ENCODE results near the gene RIN1. TPM values are rescaled to one million over a fixed set of nuclear protein-coding genes. Genes with fewer than 3 reads are reported as not detected.

RIN1 gene
- total and polyA plus RNA-seq, 9 of the 15 experiments (the other 6 are each of a cell fraction or from before 2014, with no cell fraction given): 0.01 to 1.2 (median 0.45) TPM; not detected in 1

DNA sequence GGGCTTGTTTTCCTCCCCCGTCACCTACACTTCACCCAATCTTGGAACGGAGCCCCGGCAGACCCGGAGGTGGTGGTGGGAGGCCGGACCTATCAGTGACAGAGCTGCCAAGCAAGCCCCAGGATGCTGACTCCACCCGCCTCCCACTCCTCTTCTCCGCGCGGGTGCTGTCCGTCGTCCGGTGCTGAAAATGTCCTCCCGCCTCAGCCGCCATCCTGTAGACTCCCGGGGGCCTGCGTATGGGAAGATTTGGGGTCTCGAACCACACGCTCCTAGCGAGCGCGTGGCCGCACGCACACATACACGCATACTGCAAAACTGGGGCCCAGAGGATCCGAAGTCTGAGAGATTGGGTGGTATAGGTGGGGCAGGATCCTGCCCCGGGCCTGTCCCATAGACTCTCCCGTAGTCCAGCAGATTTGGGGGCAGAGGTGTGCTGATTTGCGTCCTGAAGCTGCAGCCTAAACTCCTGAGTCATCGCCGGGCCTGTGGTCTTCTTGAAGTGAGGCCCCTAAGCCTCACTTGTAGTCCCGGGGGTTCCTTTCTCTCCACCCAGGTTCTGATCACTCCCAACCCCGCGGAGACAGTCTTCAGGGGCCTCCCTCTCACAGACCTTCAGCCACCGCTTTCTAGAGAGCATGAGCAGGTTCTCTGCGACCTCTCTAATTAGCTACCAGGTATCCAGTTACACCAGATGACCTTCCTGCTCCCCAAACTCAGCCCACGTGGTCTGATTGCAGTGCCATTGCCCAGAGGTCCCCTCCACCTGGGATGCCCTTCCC lies 46.5 kb downstream of the RIN1 start (continued):
- 0 out of 2 replicates have a peak, but pooled peaks have one; percentile 85 for TF ChIP-seq ZNF197 (CRISPR knock-in tag; IDR thresholded peaks at IDR 0.05; ENCODE audit: low read depth)
- TF ChIP-seq CREM (IDR thresholded peaks at IDR 0.05; ENCODE audit: low read depth): no peak
- TF ChIP-seq, protein P1, sequence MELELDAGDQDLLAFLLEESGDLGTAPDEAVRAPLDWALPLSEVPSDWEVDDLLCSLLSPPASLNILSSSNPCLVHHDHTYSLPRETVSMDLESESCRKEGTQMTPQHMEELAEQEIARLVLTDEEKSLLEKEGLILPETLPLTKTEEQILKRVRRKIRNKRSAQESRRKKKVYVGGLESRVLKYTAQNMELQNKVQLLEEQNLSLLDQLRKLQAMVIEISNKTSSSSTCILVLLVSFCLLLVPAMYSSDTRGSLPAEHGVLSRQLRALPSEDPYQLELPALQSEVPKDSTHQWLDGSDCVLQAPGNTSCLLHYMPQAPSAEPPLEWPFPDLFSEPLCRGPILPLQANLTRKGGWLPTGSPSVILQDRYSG (tag; conservative IDR thresholded peaks at IDR 0.05; ENCODE audit: low read depth): peak; percentile 56; the same call in 1 of the 2 replicates
- no peak for TF ChIP-seq JUN (IDR thresholded peaks at IDR 0.05; ENCODE audit: borderline replicate concordance, low read depth, low read length)
- TF ChIP-seq JUN (CRISPR knock-in tag; IDR thresholded peaks at IDR 0.05; ENCODE audit: borderline replicate concordance): peak; percentile 72; the same call in 1 of the 2 replicates
- TF ChIP-seq, protein P2, sequence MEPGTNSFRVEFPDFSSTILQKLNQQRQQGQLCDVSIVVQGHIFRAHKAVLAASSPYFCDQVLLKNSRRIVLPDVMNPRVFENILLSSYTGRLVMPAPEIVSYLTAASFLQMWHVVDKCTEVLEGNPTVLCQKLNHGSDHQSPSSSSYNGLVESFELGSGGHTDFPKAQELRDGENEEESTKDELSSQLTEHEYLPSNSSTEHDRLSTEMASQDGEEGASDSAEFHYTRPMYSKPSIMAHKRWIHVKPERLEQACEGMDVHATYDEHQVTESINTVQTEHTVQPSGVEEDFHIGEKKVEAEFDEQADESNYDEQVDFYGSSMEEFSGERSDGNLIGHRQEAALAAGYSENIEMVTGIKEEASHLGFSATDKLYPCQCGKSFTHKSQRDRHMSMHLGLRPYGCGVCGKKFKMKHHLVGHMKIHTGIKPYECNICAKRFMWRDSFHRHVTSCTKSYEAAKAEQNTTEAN (CRISPR knock-in tag; IDR thresholded peaks at IDR 0.05): peak; percentile 68; the same call in 1 of the 2 replicates
- TF ChIP-seq CBX2 (IDR thresholded peaks at IDR 0.05; ENCODE audit: insufficient read depth, low read length, poor library complexity, severe bottlenecking): no peak
- TF ChIP-seq ZNF766 (CRISPR knock-in tag; conservative IDR thresholded peaks at IDR 0.05): no peak; the same call in 1 of the 2 replicates
- TF ChIP-seq DPF2 (IDR thresholded peaks at IDR 0.05): peak; percentile 10; the same call in 1 of the 2 replicates
- no peak for TF ChIP-seq KLF13 (tag; IDR thresholded peaks at IDR 0.05; ENCODE audit: borderline replicate concordance, low read depth)
- peak; percentile 89; the same call in 1 of the 2 replicates for TF ChIP-seq ZNF224 (CRISPR knock-in tag; IDR thresholded peaks at IDR 0.05)
- no peak for TF ChIP-seq SREBF1 (IDR thresholded peaks at IDR 0.05; ENCODE audit: borderline replicate concordance, low read depth, low read length)
- TF ChIP-seq, protein P3, sequence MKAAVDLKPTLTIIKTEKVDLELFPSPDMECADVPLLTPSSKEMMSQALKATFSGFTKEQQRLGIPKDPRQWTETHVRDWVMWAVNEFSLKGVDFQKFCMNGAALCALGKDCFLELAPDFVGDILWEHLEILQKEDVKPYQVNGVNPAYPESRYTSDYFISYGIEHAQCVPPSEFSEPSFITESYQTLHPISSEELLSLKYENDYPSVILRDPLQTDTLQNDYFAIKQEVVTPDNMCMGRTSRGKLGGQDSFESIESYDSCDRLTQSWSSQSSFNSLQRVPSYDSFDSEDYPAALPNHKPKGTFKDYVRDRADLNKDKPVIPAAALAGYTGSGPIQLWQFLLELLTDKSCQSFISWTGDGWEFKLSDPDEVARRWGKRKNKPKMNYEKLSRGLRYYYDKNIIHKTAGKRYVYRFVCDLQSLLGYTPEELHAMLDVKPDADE (conservative IDR thresholded peaks at IDR 0.05; ENCODE audit: control insufficient read depth, low read depth, low read length): peak; percentile 90
- no peak for TF ChIP-seq POU5F1 (IDR thresholded peaks at IDR 0.05; ENCODE audit: borderline replicate concordance, low read depth, low read length, partially characterized antibody)
- peak; percentile 97 for TF ChIP-seq NCOA1 (IDR thresholded peaks at IDR 0.05; ENCODE audit: low read depth)
- TF ChIP-seq, protein P4, sequence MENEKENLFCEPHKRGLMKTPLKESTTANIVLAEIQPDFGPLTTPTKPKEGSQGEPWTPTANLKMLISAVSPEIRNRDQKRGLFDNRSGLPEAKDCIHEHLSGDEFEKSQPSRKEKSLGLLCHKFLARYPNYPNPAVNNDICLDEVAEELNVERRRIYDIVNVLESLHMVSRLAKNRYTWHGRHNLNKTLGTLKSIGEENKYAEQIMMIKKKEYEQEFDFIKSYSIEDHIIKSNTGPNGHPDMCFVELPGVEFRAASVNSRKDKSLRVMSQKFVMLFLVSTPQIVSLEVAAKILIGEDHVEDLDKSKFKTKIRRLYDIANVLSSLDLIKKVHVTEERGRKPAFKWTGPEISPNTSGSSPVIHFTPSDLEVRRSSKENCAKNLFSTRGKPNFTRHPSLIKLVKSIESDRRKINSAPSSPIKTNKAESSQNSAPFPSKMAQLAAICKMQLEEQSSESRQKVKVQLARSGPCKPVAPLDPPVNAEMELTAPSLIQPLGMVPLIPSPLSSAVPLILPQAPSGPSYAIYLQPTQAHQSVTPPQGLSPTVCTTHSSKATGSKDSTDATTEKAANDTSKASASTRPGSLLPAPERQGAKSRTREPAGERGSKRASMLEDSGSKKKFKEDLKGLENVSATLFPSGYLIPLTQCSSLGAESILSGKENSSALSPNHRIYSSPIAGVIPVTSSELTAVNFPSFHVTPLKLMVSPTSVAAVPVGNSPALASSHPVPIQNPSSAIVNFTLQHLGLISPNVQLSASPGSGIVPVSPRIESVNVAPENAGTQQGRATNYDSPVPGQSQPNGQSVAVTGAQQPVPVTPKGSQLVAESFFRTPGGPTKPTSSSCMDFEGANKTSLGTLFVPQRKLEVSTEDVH (IDR thresholded peaks at IDR 0.05; ENCODE audit: low read depth, partially characterized antibody): peak; percentile 51
- no peak for TF ChIP-seq PML (IDR thresholded peaks at IDR 0.05; ENCODE audit: low read length)
- TF ChIP-seq ZNF12 (CRISPR knock-in tag; IDR thresholded peaks at IDR 0.05): peak; percentile 83; the same call in 1 of the 2 replicates
- TF ChIP-seq EWSR1 (IDR thresholded peaks at IDR 0.05; ENCODE audit: borderline replicate concordance, low read depth, partially characterized antibody): no peak

Data from K562 (cell line).